NCI-H128 (cell line): ENCODE results near the gene GNAZ.
"Not testable (repeated sequence)": the region's sequence is repeated elsewhere in the genome, so short reads cannot be mapped to it uniquely, and the experiment has no call there.

ENCODE experiments used
- DNase-seq: peaks from one replicate; lab custom pipeline; 2025; ENCODE audit not compliant: unreplicated experiment; lab: John Stamatoyannopoulos, UW

Gene GNAZ

GRCh38 chr22:23042179-23042578 lies 28.1 kb upstream of the GNAZ start:
- no peak for DNase-seq

- no peak for DNase-seq
These were observed 25.7 kb upstream of the GNAZ start for GRCh38 chr22:23044570-23044969.

- DNase-seq = no peak
These were observed 24.9 kb upstream of the GNAZ start for GRCh38 chr22:23045461-23045860.

- DNase-seq = no peak
These were observed 23.1 kb upstream of the GNAZ start for GRCh38 chr22:23047265-23047664.

- no peak for DNase-seq
These were observed 22.6 kb upstream of the GNAZ start for GRCh38 chr22:23047742-23048141.

- DNase-seq = not testable (repeated sequence)
These were observed 19.8 kb upstream of the GNAZ start for GRCh38 chr22:23050546-23050945.

- no peak for DNase-seq
These were observed 17.1 kb upstream of the GNAZ start for GRCh38 chr22:23053051-23053707.

- DNase-seq = no peak
These were observed 16.3 kb upstream of the GNAZ start for GRCh38 chr22:23053912-23054530.

- DNase-seq = no peak
These were observed 15.6 kb upstream of the GNAZ start for GRCh38 chr22:23054531-23055257.

GRCh38 chr22:23055449-23056179 lies 14.7 kb upstream of the GNAZ start:
- DNase-seq = no peak

- DNase-seq = no peak
These were observed 13.0 kb upstream of the GNAZ start for GRCh38 chr22:23057331-23057730.

- DNase-seq = no peak
These were observed 12.3 kb upstream of the GNAZ start for GRCh38 chr22:23058063-23058462.

- DNase-seq = no peak
These were observed 11.6 kb upstream of the GNAZ start for GRCh38 chr22:23058481-23059283.

GRCh38 chr22:23059284-23059948 lies 10.9 kb upstream of the GNAZ start:
- DNase-seq = no peak

- no peak for DNase-seq
These were observed 9.5 kb upstream of the GNAZ start for GRCh38 chr22:23060612-23061400.

GRCh38 chr22:23061471-23062280 lies 8.6 kb upstream of the GNAZ start:
- DNase-seq = no peak

- DNase-seq = no peak
These were observed 7.4 kb upstream of the GNAZ start for GRCh38 chr22:23062616-23063538.
